Stimulated activated CD8-positive, alpha-beta memory T cell treated with anti-CD3 and anti-CD28 coated beads, Interleukin-12 subunit alpha, Interleukin-12 subunit beta, amount 100 ng/mL, for 4 hours (primary cell): ENCODE data around the gene ENGASE.

Experiments used
- DNase-seq: peaks from one replicate; pipeline ENCODE4 v3.0.0-alpha.2; 2020; ENCODE audit warnings: low read depth

ENGASE gene

GRCh38 chr17:79114458-79115301, 40.1 kb downstream of the ENGASE start:
- DNase-seq: no peak

- no peak for DNase-seq
Measured at GRCh38 chr17:79115487-79115886, 40.9 kb downstream of the ENGASE start.

- no peak for DNase-seq
Measured at GRCh38 chr17:79116575-79117368, 42.1 kb downstream of the ENGASE start.

GRCh38 chr17:79117905-79118487, 43.4 kb downstream of the ENGASE start:
- no peak for DNase-seq

- DNase-seq: no peak
Measured at GRCh38 chr17:79118924-79119323, 44.3 kb downstream of the ENGASE start.

GRCh38 chr17:79120259-79120658, 45.6 kb downstream of the ENGASE start:
- DNase-seq: no peak

- no peak for DNase-seq
Measured at GRCh38 chr17:79123988-79124387, 49.4 kb downstream of the ENGASE start.

- no peak for DNase-seq
Measured at GRCh38 chr17:79124513-79125209, 50.0 kb downstream of the ENGASE start.

- DNase-seq: no peak
Measured at GRCh38 chr17:79125503-79125902, 50.9 kb downstream of the ENGASE start.

GRCh38 chr17:79126139-79126538, 51.5 kb downstream of the ENGASE start:
- no peak for DNase-seq

- no peak for DNase-seq
Measured at GRCh38 chr17:79127534-79128135, 53.0 kb downstream of the ENGASE start.

GRCh38 chr17:79129523-79129922, 54.9 kb downstream of the ENGASE start:
- DNase-seq: no peak

GRCh38 chr17:79130536-79131273, 56.1 kb downstream of the ENGASE start:
- DNase-seq: no peak

- no peak for DNase-seq
Measured at GRCh38 chr17:79131274-79131635, 56.6 kb downstream of the ENGASE start.

GRCh38 chr17:79131701-79132100, 57.1 kb downstream of the ENGASE start:
- DNase-seq: no peak

- no peak for DNase-seq
Measured at GRCh38 chr17:79132271-79133064, 57.8 kb downstream of the ENGASE start.

GRCh38 chr17:79133214-79133613, 58.6 kb downstream of the ENGASE start:
- no peak for DNase-seq

GRCh38 chr17:79133985-79134384, 59.4 kb downstream of the ENGASE start:
- no peak for DNase-seq

- no peak for DNase-seq
Measured at GRCh38 chr17:79135011-79135410, 60.4 kb downstream of the ENGASE start.
